GM18511 (cell line): ENCODE data around the gene OR2F1.

Experiments
- ATAC-seq: cut with Tn5 transposase; IDR thresholded peaks from one replicate; pipeline ENCODE4 v1.9.1; 2021; ENCODE audit warnings: mild to moderate bottlenecking, moderate library complexity; ENCODE audit not compliant: unreplicated experiment

OR2F1 gene

DNA sequence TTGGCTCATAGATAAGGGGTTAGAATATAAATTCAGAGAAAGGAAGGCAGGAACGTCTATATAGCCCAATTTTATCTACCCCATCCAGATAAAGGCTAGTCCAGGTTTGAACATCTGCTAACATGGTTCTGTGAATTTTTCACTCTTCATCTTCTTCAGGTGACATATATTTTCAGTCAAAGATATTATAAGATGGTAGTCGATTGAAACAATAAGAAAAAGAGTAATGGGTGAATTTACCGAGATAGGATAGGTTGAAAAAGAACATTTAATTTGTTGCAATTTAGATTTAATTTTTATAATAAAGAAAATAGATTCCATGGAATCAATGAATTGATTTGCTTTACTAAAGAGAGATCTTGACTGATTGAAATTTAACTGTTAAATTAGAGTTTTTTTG lies at the start of gene OR2F1:
OR2F1 (plus strand) TSS at position 301 of the 400 bp plus-strand sequence. CDS start 5,127 bp downstream, outside the sequence.
- ATAC-seq: no peak

GRCh38 chr7:143905509-143905908 lies 49.1 kb upstream of the OR2F1 start:
- no peak for ATAC-seq

GRCh38 chr7:143906151-143906550 lies 48.5 kb upstream of the OR2F1 start:
- ATAC-seq: no peak

GRCh38 chr7:143906895-143907294 lies 47.7 kb upstream of the OR2F1 start:
- no peak for ATAC-seq

GRCh38 chr7:143908120-143908519 lies 46.5 kb upstream of the OR2F1 start:
- ATAC-seq: no peak

DNA sequence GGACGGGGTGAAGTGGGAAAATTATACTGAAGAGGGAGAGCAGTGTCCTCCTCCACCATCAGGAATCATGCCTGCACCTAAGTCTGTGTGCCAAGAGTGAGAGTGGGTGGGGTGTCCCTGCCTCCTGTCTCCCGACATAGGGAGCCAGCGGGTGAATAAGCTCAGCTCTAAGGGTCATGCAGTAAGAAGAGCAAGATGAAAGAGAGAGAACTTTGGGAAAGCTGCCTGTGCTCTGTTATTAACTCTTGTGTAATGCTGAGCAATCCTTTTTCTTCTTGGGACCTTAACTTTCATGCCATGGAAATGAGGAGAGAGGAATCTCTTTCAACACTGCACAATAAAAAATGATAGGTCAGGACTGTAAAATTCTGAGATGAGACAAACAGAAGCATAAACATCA lies 44.8 kb upstream of the OR2F1 start:
- ATAC-seq: no peak

DNA sequence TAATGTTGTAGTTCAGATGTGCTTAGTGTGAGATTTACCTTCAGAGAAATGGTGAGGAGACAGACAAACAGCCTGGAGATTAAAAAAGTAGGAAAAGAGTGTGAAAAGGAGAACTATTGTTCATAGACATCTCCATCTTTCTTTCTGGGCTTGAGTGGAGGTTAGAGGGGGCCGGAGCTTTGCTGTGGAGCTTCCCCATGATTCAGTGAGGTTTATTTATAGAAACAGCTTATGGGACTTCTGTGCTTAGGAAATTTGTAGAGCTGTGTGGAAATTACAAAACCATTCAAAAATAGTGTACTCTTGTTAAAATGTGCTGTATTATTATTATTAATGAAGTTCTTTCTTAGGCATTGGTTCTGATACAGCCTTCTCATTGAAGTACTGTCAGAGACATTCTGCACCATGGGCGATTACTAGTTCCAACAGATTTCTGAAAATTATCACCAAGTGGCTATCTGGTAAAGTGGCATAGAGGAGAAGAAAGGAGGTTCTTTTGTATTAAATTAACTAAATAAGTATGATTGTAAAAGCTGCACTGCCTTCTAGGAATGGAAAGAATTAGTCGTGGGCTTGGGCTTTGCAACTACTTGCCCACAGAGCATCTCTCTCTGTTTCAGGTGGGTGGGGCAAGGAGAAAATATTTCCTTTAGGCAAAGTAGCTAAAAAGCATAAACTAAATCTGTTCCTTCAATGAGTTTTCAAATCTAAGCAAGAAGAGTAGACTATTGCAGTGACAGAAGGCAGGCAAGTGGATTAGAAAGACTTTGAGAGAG lies 44.0 kb upstream of the OR2F1 start:
- ATAC-seq: no peak

GRCh38 chr7:143913945-143914615 lies 40.6 kb upstream of the OR2F1 start:
- ATAC-seq: no peak

DNA sequence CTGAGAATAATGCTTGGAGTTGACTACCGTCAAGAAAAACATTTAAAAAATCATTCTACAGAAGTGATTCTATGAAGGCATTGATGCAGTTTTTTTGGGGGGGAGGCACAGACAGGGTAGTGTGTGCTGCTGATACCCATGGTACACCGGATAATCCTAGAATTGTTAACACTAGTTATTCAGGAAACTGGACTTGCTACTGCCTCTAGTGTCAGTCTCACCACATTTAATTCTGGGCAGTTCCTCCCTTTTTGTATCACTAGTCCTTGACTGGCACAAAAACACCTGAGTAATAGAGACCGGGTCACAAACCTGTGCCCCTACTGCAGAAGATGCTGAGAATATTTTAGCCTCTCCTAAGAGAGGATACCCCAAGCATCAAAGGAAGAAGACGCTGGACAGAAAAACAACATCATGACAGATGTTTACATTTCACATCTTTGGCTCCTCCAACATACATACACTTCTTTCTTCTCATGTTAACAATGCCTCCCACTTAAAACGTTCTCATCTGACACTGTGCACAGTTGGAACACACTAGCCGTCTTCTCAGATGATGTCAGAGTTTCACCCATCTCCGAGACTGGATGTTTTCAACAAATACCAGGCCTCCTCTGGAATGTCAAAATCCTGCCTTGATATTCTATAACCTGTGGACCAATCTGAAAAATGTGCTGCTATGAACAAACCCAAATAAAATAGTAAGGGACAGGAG lies 39.5 kb upstream of the OR2F1 start:
- no peak for ATAC-seq

DNA sequence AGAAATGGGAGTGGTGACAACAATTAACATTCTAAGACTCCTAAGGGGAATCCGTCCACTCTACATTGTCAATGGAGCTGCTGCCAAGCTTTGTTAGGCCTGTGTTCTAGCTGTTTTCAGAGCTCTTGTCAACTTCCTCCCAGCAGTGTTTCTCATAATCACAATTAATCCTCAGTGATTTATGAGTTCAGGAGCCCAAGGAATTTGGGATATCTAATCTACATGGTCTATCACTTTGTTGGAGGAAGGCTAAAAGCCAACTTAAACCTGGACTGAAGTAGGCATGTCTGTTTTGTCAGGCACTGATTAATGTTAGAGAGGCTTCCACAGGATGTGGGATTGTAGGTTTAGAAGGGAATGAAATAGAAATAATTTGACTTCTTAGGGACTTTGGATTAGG lies 29.8 kb upstream of the OR2F1 start:
- no peak for ATAC-seq

GRCh38 chr7:143929224-143929920 lies 25.3 kb upstream of the OR2F1 start:
- peak; percentile 72 for ATAC-seq

GRCh38 chr7:143931739-143932138 lies 22.9 kb upstream of the OR2F1 start:
- ATAC-seq: no peak

DNA sequence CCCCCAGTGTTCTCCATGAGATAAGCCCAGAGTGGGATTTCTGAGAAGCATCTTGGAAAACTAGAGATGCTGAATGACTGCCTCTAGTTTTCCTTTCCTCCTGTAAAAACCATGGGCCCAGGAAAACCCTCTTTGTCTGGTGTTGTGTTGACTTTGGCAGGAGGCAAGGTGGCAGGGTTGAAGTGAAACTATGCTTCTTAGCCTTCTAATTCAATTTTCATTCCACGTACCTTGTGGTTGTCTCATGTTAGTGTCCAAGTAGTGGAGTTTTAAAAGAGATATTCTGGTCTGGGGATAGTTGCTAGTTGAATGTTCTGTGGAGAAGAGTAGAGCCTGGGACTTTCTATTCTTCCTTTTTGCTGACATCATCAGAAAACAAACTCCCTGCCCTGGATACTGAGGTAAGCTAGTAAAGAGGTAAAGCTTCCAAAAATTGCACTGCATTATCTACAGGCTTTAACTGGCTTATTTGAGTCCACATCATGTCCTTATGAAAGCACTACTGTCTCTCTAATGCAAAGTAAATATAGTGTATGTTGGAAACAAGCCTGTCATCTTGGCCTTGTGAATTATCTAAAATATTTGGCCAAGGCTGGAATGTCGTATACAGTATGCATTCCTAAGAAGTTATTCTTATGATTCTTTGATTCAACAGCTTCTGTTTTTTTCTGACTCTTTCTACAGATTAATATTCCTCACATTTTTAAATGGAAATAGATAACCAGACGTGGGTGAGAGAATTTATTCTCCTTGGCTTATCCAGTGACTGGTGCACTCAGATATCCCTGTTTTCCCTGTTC lies 19.9 kb upstream of the OR2F1 start, which contains the start of gene OR2F2:
OR2F2 (plus strand) TSS at position 708 of the 800 bp plus-strand sequence; CDS start at position 708, 0 bp downstream.
- no peak for ATAC-seq

GRCh38 chr7:143936087-143937009 lies 18.3 kb upstream of the OR2F1 start:
- no peak for ATAC-seq

DNA sequence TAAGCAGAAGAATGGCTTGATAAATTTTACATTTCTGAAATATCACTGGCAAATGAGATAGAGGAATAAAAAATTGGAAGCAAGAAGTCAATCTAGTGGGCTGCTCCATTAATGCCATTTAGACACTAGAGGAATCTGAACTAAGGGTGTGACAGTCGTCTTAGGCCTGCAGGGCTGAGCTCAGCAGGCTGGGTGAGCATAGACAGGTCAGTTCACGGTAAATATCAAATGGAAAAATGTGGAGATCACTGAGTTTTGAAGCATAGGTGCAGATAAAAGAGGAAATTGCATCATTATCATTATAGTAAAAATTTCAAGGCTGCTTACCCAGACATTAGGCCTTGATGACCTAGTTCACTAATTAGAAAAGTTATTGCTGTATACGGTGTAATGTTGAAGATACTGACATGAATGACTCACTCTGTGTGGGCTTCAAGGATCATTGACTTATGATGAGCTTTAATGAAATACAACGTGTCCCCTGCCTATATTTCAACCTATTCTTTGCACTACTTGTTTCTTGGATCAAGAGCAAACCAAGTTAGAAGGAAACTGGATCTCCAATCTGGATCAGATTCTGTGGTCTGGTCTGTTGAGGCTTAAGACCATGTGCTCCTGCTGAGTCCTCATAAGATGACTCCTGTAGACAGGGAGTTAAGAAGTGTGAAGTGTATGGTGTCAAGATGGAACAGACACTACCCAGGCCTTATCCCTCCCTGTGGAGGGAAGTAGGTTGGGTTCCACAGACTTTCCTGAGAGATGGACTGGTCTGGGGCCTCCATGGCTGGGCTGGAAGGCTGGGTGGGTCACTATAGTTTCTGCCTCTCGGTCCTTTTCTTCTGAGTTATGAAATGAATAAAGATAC lies 16.0 kb upstream of the OR2F1 start:
- ATAC-seq: no peak

DNA sequence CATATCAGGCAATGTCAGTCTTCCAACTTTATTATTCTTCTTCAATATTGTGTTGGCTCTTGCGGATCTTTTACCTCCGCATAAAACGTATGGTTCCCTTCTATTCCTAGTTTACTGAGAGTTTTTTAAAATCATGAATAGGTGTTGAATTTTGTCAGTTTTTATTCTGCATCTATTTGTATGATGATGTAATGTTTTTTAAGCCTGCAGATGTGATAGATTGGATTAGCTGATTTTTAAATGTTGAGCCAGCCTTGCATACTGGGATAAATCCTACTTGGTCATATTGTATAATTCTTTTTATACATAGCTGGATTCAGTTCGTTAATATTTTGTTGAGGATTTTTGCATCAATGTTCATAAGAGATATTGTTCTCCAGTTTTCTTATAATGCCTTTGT lies 9.2 kb upstream of the OR2F1 start:
- ATAC-seq: no peak

- ATAC-seq: no peak
Measured at GRCh38 chr7:143947111-143947510, 7.5 kb upstream of the OR2F1 start.

GRCh38 chr7:143948733-143949132 lies 5.9 kb upstream of the OR2F1 start:
- no peak for ATAC-seq
